B cell (primary cell): ENCODE results near the gene ST7L. TPM values are rescaled to one million over a fixed set of nuclear protein-coding genes. Genes with fewer than 3 reads are reported as not detected.

Experiments used
- ATAC-seq: fragments of 200-7000 bp; cut with Tn5 transposase; one replicate; pipeline ENCODE4 v1.10.0; 2021; ENCODE audit warnings: low read depth, mild to moderate bottlenecking, moderate number of reproducible peaks, moderate library complexity
- CTCF ChIA-PET: fragments of 350-600 bp; sonication (Branson Sonifier 250); formaldehyde crosslinking; loops from one replicate; lab custom pipeline; 2021; ENCODE audit warnings: antibody characterized with exemption, inconsistent platforms; lab: Charles Lee
- POLR2A ChIA-PET: fragments of 350-600 bp; sonication (Branson Sonifier 250); formaldehyde crosslinking; loops from one replicate; lab custom pipeline; 2021; ENCODE audit warnings: antibody characterized with exemption; lab: Charles Lee
- DNase-seq: peaks from one replicate; pipeline ENCODE4 v3.0.0; 2013
- H2AFZ ChIP-seq: 2 replicates; pipeline ENCODE4 v1.6.1; 2012; ENCODE audit warnings: mild to moderate bottlenecking, low read depth, low read length; ENCODE audit not compliant: insufficient read depth, poor library complexity, severe bottlenecking
- H3K27ac ChIP-seq, 2 donors: 1 replicate in 1 of 2; 2 replicates in 1 of 2; pipeline ENCODE4 v1.5.1; 2012 to 2013; ENCODE audit warnings: low read length in 2 of 2, mild to moderate bottlenecking in 2 of 2, moderate library complexity in 1 of 2
- H3K27me3 ChIP-seq, 4 experiments: fragments of 200-600 bp in 1 of 4; sonication (generic) in 1 of 4; replicated peaks in 1 of 4; 1 replicate in 2 of 4; 2 replicates in 2 of 4; pipeline versions ENCODE4 v1.6.1 to v1.7.0; 2013 to 2016; ENCODE audit warnings: low read length in 3 of 4, mild to moderate bottlenecking in 2 of 4, mixed read lengths in 1 of 4, moderate library complexity in 1 of 4; ENCODE audit not compliant: insufficient read depth in 4 of 4, control insufficient read depth in 3 of 4; ENCODE audit errors: control extremely low read depth in 1 of 4
- H3K36me3 ChIP-seq, 2 experiments: replicated peaks in 1 of 2; 1 replicate in 1 of 2; 2 replicates in 1 of 2; pipeline versions ENCODE4 v1.6.1 to v1.7.1; 2013; ENCODE audit warnings: low read length in 1 of 2; ENCODE audit not compliant: insufficient read depth in 2 of 2, control insufficient read depth in 1 of 2; ENCODE audit errors: control extremely low read depth in 1 of 2, extremely low read depth in 1 of 2
- H3K4me1 ChIP-seq, 2 donors: fragments of 200-600 bp in 1 of 2; sonication (generic) in 1 of 2; 1 replicate in 1 of 2; 2 replicates in 1 of 2; pipeline versions ENCODE4 v1.5.1 to v1.6.1; 2013 to 2017; ENCODE audit warnings: low read length in 2 of 2; ENCODE audit not compliant: control insufficient read depth in 2 of 2, insufficient read depth in 2 of 2
- H3K4me2 ChIP-seq: replicated peaks from 2 replicates; pipeline ENCODE3; 2012; ENCODE audit warnings: mild to moderate bottlenecking, low read depth, low read length; ENCODE audit not compliant: poor library complexity, severe bottlenecking
- H3K4me3 ChIP-seq, 5 experiments: fragments of 200-600 bp in 1 of 5; sonication (generic) in 1 of 5; 1 replicate in 3 of 5; 2 replicates in 2 of 5; pipeline versions ENCODE4 v1.5.1 to v1.7.0; 2011 to 2016; ENCODE audit warnings: low read length in 4 of 5, mild to moderate bottlenecking in 4 of 5, low read depth in 2 of 5, control low read depth in 1 of 5, moderate library complexity in 1 of 5; ENCODE audit not compliant: insufficient read depth in 1 of 5; ENCODE audit errors: control extremely low read depth in 1 of 5, extremely low read depth in 1 of 5
- H3K79me2 ChIP-seq: fragments of 200-600 bp; sonication (generic); one replicate; pipeline ENCODE4 v1.6.0; 2016; ENCODE audit warnings: low read length; ENCODE audit not compliant: control insufficient read depth, insufficient read depth
- H3K9ac ChIP-seq: fragments of 200-600 bp; sonication (generic); 2 replicates; pipeline ENCODE4 v1.6.1; 2017; ENCODE audit warnings: mild to moderate bottlenecking, low read length, moderate library complexity
- H3K9me3 ChIP-seq, 3 donors: one replicate each; pipeline versions ENCODE4 v1.6.1 to v1.7.1; 2013; ENCODE audit warnings: low read length in 2 of 3; ENCODE audit not compliant: control insufficient read depth in 2 of 3, insufficient read depth in 1 of 3; ENCODE audit errors: control extremely low read depth in 1 of 3
- H4K20me1 ChIP-seq: 2 replicates; pipeline ENCODE4 v1.6.0; 2012; ENCODE audit warnings: mild to moderate bottlenecking, low read length; ENCODE audit not compliant: insufficient read depth, control insufficient read depth, poor library complexity, severe bottlenecking
- H3K27ac Mint-ChIP-seq: one replicate; pipeline ENCODE4 v1.8.0; 2021; ENCODE audit warnings: mixed read lengths
- H3K27me3 Mint-ChIP-seq: one replicate; pipeline ENCODE4 v1.8.0; 2021; ENCODE audit warnings: mixed read lengths
- H3K4me1 Mint-ChIP-seq: one replicate; pipeline ENCODE4 v1.8.0; 2021; ENCODE audit warnings: mixed read lengths
- H3K4me3 Mint-ChIP-seq: one replicate; pipeline ENCODE4 v1.8.0; 2021; ENCODE audit warnings: mixed read lengths
- H3K9me3 Mint-ChIP-seq: one replicate; pipeline ENCODE4 v1.8.0; 2022; ENCODE audit warnings: mixed read lengths; ENCODE audit not compliant: insufficient read depth
- CTCF ChIP-seq: fragments of 200-600 bp; IDR thresholded peaks from one replicate; pipeline ENCODE4 v1.8.0; 2022; ENCODE audit warnings: antibody characterized with exemption, mild to moderate bottlenecking
- EZH2 ChIP-seq: IDR thresholded peaks from 2 replicates; pipeline ENCODE4 v1.6.1; 2012; ENCODE audit warnings: borderline replicate concordance, low read depth, mild to moderate bottlenecking, moderate library complexity, low read length; ENCODE audit not compliant: insufficient read depth, poor library complexity, severe bottlenecking
- WGBS: methylation state at CpG from one replicate; pipeline ENCODE4 v1.1.5; 2013; ENCODE audit warnings: missing lambda C conversion rate; ENCODE audit not compliant: insufficient coverage; 5-methylcytosine and 5-hydroxymethylcytosine counted together
- intact Hi-C: fragments of 100-400 bp; cut with micrococcal nuclease; formaldehyde crosslinking; loops from one replicate; pipeline ENCODE4 v1.10.0; 2022
- polyA plus RNA-seq: library from polyadenylated mRNA; depleted of rRNA; stranded (reverse); fragments of >200 nt; gene quantifications from 2 replicates; pipeline ENCODE4 v1.2.3, GENCODE V29; 2012
- total RNA-seq, 2 donors: library from RNA; stranded (reverse); fragments of 120-200 nt in 1 of 2; gene quantifications; 1 replicate in 1 of 2; 2 replicates in 1 of 2; pipeline versions ENCODE4 v1.2.3 to v1.2.4, GENCODE V29; 2013 to 2022

Gene ST7L
- total and polyA plus RNA-seq, 2 donors (not counting 1 experiment from before 2014, with no cell fraction given), result 13.1 to 16.4 TPM

- H3K27ac ChIP-seq, result no peak overlapping the region
- no peak overlapping the region for H3K4me3 ChIP-seq
- 100% methylated on average over 2 of the region's 4 CpGs for WGBS
- no peaks in the 10 kb centered on the region for H3K4me1 Mint-ChIP-seq
- no peaks in the 10 kb centered on the region for H3K27me3 Mint-ChIP-seq
- no peaks in the 10 kb centered on the region for H3K9me3 ChIP-seq
- H3K79me2 ChIP-seq, result no peaks in the 10 kb centered on the region
- peaks cover 0 to 4% of the 10 kb centered on the region in 2 experiments for H3K36me3 ChIP-seq
- intact Hi-C loops, result no loop called here
- no peak overlapping the region for H2AFZ ChIP-seq
- H4K20me1 ChIP-seq, result no peaks in the 10 kb centered on the region
- H3K27me3 ChIP-seq, result no peaks in the 10 kb centered on the region
- POLR2A ChIA-PET, result no interaction called here
- no peak for DNase-seq
- H3K27ac Mint-ChIP-seq, result no peak overlapping the region
- no peaks in the 10 kb centered on the region for H3K9me3 Mint-ChIP-seq
- TF ChIP-seq EZH2 (no peak), CTCF (no peak)
- no peaks in the 10 kb centered on the region for H3K4me1 ChIP-seq
- no peak for ATAC-seq
- H3K4me3 Mint-ChIP-seq, result no peak overlapping the region
- CTCF ChIA-PET, result no interaction called here
- no peak overlapping the region for H3K4me2 ChIP-seq
- no peak overlapping the region for H3K9ac ChIP-seq
Measured at GRCh38 chr1:112532064-112532463, 86.9 kb downstream of the ST7L start.

GRCh38 chr1:112530832-112531231 lies 88.1 kb downstream of the ST7L start:
- no peaks in the 10 kb centered on the region for H3K4me1 Mint-ChIP-seq
- H2AFZ ChIP-seq, result no peak overlapping the region
- no peaks in the 10 kb centered on the region for H3K9me3 Mint-ChIP-seq
- no peak overlapping the region for H3K4me3 ChIP-seq
- no peaks in the 10 kb centered on the region for H3K27me3 ChIP-seq
- H3K4me2 ChIP-seq, result no peak overlapping the region
- no peak overlapping the region for H3K27ac ChIP-seq
- no peak overlapping the region for H3K9ac ChIP-seq
- H3K27me3 Mint-ChIP-seq, result no peaks in the 10 kb centered on the region
- no peak for ATAC-seq
- H3K79me2 ChIP-seq, result no peaks in the 10 kb centered on the region
- DNase-seq, result no peak
- no peak overlapping the region for H3K4me3 Mint-ChIP-seq
- peaks cover 0 to 4% of the 10 kb centered on the region in 2 experiments for H3K36me3 ChIP-seq
- CTCF ChIA-PET, result interaction anchor here (0.8 kb wide), 1 partner anchor 9 kb away, joined by 3 read pairs; no protein-coding TSS in a partner anchor
- H4K20me1 ChIP-seq, result no peaks in the 10 kb centered on the region
- H3K4me1 ChIP-seq, result no peaks in the 10 kb centered on the region
- intact Hi-C loops, result no loop called here
- H3K27ac Mint-ChIP-seq, result no peak overlapping the region
- no peak for TF ChIP-seq EZH2
- TF ChIP-seq CTCF, result no peak
- no peaks in the 10 kb centered on the region for H3K9me3 ChIP-seq
- POLR2A ChIA-PET, result no interaction called here
